GDM1 (cell line): ENCODE data around the gene BATF2.
A peak's percentile ranks its signal among the peaks of the same experiment; 100 is the strongest.
"Not testable (repeated sequence)": the region's sequence is repeated elsewhere in the genome, so short reads cannot be mapped to it uniquely, and the experiment has no call there.

Experiments used
- DNase-seq: peaks from one replicate; lab custom pipeline; 2025; lab: John Stamatoyannopoulos, UW

Gene BATF2, protein sequence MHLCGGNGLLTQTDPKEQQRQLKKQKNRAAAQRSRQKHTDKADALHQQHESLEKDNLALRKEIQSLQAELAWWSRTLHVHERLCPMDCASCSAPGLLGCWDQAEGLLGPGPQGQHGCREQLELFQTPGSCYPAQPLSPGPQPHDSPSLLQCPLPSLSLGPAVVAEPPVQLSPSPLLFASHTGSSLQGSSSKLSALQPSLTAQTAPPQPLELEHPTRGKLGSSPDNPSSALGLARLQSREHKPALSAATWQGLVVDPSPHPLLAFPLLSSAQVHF

DNA sequence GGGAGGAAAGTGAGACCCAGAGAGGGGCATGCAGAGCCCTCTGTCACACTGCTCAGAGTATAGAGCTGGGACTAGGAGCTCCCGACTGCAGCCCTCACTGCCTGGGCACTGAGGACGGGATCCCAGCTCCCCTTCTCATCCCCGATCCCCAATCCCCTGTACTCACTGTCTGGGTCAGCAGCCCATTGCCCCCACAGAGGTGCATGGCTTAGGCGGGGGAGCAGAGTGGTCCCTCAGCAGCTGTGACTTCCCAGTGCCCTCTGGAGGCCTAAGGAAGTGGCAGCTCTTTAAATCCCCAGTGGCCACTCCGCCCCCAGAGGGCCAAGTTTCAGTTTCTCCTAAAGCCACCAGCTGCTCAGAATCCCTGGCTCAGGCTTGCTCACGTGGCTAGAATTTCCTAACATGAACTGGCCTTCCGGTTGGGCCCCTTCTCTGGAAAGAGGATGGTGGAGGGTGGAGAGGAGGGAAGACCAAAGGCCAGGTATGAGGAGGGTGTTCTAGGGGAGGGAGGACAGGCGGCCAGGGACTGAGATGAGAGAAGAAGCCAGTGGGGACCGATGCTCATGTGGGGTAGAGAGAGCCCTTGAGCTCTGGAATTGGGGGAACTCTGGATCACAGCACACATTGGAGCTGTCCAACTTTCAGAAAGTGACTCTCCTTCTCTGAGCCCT, at the start of gene BATF2:
Gene BATF2 (minus strand): TSS at position 262 of the 671 bp plus-strand sequence. CDS start 57 bp downstream, at position 205.
- DNase-seq = no peak

DNA sequence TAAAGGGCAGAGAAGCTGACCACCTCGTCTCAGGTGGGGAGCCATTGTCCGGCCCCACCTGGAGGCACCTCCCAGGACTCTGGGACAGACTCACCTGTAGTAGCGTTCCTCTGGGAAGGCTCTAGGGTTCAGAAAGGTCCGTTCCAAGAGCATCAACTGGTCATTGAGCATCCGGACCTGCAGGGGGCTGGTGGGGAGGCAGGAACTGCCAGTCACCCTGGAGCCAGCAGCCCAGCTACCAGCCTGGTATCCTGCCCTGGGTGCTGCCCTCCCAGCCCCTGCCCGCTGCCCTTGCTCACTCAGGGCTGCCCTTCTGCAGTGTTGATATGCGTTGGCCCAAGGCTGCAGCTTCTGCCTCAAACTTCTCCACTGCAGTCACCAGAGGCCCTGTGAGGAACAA, 49.0 kb upstream of the BATF2 start:
- DNase-seq = no peak

DNA sequence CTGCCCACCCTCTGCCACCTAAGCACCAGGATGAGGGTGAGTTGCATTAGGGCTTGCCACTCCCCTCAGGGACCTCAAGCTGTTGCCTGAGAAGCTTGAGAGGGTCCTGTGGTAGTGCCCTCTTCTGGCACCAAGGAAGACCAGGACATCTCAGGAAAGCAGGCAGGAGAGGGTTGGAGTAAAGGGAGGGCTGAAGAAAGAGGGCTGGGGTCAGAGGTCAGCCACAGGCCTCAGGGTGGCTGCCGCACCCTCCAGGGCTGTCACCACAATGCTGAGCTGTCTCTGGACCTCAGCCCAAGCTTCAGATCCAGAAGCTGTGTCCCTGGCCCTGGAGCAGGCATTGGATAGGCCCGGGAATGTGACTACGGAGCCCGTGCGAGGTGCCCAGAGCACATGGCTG, 48.3 kb upstream of the BATF2 start:
- DNase-seq = no peak

DNA sequence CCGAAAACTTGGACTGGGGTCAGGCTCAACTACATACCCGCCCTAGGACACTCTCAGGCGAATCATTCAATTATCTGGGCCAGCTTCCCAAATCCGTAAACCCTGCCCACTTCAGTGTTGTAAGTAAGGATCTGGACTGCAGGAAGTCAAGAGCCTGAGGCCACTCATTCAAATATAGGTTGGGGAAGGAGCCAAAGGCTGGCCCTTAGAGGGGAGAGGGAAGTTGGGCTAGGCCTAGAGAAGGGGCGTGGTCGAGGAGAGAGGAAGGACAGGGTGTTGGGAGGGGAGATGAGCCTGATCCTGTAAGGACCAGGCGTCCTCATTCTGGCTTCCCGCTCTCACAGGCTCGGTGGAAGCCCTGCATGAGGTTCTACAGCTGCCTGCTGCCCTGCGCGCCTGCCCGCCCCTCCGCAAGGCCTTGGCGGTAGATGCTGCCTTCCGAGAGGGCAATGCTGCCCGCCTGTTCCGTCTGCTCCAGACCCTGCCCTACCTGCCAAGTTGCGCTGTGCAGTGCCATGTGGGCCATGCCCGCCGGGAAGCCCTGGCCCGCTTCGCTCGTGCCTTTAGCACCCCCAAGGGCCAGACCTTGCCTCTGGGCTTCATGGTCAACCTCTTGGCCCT, 47.2 kb upstream of the BATF2 start:
- DNase-seq = no peak

DNA sequence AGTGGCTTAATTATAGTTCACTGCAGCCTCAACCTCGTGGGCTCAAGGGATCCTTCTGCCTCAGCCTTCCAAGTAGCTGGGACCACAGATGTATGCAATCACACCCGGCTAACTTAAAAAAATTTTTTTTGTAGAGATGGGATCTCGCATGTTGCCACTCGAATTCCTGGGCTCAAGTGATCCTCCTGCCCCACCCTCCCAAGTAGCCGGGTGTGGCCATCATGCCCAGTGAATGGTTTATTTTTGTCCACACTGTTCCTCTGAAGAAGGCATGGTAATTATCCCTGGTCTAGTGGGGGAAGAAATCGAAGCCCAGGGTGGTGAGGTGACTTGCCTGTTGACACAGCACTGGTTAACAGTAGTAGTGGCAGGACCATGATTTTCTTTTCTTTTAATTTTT, 46.1 kb upstream of the BATF2 start:
- DNase-seq = no peak

DNA sequence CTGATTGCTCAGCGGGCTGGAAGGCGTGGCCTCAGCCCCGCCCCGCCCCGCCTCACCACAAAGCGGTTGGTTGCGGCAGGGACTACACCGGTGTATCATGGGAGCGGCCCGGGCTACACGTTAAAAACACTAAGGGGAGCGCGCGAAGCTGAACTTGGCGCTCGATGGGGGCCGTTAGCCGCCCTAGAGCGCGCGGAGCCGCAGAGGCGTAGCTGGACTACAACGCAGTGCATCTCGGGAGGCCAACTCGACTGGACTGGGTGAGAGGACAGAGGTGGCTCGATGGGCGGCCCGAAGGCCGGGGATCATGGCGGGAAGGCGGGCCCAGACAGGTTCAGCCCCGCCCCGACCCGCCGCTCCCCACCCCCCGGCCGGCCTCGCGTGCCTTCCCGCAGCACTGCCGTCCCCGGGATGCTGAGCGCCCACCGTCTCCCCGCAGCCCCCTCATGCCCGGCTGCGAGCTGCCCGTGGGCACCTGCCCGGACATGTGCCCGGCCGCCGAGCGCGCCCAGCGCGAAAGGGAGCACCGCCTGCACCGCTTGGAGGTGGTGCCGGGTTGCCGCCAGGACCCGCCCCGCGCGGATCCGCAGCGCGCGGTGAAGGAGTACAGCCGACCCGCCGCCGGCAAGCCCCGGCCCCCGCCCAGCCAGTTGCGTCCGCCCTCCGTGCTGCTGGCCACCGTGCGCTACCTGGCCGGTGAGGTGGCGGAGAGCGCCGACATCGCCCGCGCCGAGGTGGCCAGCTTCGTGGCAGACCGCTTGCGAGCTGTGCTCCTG, 44.3 kb upstream of the BATF2 start, which contains the start of gene SAC3D1:
Gene SAC3D1 (plus strand): TSS at position 364 of the 776 bp plus-strand sequence. CDS start 83 bp downstream, at position 447.
- DNase-seq = peak; percentile 94

DNA sequence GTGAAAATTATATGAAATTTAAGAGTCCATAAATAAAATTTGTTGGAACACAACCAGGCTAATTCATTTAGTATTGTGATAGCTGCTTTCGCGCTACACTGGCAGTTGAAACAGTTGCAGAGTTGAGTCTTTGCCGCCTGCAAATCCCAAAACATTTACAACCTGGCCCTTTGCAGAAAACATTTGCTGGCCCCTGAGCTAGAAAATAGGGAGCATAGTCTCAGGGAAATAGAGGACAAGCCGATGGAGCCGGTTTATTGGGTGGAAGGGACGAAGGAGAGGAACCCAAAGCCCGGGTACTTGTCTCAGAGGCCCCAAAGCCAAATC, 43.7 kb upstream of the BATF2 start:
- DNase-seq = no peak

DNA sequence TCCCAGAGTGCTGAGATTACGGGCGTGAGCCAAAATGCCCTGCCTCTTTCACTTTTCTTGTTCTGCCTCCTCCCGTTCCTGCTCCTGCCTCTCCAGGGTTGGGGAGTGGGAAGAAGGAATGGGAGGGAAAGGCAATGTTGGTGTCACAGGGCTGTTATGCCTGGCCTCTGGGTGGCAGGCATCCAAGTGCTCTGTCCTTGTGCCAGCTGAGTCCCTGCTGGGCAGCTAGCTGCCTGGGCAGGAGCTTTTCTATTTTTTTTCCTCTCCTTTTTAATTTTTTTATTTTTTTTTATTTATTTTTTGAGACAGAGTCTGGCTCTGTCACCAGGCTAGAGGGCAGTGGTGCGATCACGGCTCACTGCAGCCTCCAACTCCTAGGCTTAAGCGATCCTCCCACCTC, 40.2 kb upstream of the BATF2 start:
- no peak for DNase-seq

DNA sequence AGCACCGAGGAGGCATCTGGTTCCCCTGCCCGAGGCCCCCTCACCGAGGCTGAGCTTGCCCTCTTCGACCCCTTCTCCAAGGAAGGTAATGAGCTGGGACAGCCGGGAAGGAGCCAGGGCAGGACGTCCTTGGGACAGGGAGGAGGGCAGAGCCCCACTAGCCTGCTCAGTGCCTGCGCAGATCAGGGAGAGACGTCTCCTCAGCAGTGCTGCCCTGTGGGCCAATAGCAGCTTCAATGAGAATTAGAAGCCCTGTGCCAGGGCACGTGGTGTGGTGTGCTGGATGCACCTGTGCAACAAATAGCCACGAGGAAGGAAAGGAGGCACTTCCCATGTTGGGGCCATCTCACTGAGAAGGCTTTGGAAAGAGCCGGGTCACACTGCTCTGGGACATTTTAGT, 38.8 kb upstream of the BATF2 start:
- DNase-seq = no peak

DNA sequence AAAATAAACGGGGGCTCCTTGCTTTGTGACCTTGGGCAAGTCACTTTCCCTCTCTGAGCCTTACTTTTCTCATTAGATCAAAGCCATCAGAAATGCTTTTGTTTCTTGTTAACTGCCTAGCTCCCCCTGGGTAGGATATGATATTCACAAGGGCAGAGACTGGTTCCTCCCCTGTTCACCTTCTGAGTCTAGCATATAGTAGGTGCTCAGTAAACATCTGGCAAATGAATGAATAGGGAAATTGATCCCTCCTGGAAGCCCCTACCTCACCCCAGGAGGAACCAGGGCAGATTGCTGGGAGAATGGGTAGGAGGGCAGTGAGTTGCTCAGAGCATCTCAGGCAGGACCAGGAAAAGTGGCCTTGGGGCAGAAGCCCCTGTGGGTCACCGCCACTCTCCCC, 37.7 kb upstream of the BATF2 start:
- DNase-seq = no peak

DNA sequence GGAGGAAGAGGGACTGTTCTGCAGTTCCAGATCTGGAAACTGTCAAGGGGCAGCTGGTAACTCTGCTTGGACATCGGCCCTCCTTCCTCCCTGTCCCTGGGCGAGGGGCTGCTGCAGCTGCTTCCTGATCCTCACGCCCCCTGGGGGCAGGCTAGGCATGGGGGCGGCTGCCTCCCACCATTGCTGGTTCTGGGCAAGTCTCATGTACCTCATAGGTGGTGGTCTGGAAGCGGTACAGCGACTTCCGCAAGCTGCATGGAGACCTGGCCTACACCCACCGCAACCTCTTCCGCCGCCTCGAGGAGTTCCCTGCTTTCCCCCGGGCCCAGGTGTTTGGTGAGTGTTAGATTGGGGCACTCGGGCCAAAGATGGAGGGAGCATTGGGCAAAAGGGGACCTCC, 35.4 kb upstream of the BATF2 start:
- DNase-seq = no peak

DNA sequence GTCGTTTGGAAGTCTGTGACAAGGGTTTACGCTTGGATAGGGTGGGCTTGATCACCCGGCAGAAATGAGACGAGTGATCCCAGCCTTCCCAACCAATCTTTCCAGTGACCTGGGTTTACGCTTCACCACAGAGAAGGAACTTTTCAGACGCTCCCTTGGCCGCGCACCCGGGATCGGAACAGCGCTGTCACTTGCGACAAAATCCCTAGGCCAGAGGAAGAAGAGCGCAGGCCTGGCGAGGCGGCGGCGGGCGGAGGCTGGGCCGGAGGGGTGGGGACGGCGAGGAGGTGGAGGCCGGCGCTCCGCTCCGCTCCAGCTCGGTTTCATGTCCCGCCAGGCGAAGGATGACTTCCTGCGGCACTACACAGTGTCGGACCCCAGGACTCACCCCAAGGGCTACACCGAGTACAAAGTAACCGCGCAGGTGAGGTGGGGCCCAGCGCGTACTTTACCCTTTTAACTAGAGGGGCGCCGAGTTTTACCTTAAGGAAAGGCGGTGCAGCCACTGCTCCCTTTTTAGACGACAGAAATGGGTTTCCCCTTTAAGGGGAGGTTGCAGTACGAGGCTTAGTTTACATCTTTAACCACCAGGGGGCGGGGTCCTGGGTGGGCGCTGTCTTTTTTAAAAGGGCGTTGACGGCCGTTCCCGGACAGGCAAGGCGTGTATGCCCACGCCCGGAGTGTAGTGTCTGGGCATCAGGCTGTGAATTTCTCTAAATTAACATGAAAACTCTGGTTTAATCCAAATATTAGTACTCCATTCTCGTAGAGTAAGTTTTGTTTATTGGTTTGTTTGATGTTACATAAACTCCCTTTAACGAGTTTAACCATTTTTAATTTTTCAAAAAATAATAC, 30.7 kb upstream of the BATF2 start, which contains the start of gene SNX15:
Gene SNX15 (plus strand): TSS at position 227 of the 855 bp plus-strand sequence. CDS start 99 bp downstream, at position 326.
- peak; percentile 90 for DNase-seq

DNA sequence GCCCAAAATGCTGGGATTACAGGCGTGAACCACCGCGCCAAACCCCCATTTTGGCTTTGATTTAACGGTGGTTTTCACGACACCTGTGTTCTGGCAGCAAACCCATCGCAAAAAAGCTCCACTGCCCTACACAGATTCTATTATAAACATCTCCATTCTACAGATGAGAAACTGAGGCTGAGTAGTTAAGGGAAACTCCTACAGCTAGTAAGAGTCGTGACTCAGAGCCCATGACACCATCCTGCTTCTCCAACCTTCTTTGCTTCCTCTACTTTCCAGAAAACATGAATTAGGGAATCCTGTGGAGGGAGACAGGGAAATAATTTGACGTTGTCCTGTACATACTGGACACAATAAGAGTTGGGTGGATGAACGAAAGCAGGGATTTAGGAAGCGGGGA, 30.0 kb upstream of the BATF2 start:
- no peak for DNase-seq

DNA sequence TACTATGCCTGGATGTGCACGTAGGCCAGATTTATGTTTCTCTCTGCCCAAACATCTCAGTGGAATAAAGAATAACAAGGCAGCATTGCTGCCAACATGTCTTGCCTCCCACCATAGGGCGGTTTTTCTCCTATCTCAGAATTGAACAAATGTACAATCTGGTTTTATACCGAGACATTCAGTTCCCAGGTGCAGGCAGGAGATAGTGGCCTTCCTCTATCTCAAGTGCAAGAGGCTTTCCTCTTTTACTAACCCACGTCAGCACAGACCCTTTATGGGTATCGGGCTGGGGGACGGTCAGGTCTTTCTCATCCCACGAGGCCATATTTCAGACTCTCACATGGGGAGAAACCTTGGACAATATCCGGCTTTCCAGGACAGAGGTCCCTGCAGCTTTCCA, 26.7 kb upstream of the BATF2 start:
- DNase-seq = not testable (repeated sequence)

DNA sequence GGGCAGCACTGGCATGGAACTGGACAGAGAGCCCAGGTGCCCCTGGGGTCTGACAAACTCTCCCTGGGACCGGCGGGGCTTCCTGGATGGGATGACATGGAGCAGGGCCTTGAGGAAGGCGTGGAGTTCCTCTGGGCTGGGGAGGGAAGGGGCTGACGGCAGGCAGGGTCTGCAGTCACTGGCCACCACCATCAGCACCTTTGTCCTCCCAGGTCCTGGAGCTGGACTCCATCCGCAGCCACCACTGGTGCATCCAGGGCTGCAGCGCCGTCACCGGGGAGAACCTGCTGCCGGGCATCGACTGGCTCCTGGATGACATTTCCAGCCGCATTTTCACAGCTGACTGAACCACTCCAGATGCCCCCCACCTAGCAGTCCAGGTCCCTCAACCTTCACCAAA, 24.7 kb upstream of the BATF2 start:
- no peak for DNase-seq

DNA sequence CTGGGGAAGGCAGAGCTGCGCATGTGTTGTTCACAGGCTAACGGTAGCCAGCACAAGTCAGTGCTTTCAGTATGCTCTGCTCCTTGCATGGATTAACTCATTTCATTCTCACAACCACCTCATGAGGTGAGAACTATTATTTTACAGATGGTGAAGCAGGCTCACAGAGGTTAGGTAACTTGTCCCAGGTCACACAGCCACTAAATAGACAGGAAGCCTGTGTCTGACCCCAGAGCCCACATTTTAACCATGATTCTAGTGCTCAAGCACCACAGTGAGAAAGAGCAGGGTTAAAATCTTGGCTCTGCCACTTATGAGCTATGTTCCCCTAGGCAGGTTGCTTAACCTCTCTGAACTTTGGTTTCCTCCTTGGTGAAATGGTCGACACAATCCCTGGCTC, 24.2 kb upstream of the BATF2 start:
- no peak for DNase-seq

DNA sequence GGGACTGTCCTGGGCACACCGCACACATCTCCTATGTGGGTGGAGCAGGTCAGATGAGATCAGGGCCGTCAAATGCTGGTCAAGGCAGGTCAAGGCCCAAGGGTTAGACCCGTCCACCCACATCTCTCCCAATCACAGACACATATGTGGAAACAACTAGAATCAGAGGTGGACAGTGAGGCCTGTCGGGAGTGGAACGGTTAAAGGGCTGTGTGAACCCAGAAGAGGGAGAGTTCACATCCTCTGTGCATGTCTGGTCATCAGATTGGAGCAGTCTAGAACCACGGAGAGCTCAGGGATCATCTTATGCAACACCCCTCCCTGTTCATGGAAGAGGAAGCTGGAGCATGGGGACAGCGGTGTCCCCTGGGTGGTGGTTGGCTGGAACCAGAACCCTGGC, 23.1 kb upstream of the BATF2 start:
- no peak for DNase-seq

DNA sequence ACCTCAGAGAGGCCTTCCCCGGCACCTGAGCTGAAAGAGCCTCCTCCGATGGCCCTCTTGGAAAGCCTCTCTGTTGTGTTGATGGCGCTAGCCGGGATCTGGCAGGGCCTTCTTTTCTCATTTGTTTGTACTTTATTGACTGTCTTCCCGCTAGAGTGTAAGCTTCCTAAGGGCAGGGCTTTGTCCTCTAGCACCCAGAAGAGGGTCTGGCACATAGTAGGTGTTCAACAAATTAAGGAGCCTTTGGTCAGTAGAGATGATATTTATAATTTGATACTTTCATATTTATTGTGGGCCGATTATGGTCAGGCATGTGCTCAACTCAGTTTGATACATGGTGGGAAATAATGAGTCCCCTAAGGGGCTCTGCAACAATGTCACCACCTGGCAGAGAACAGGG, 21.2 kb upstream of the BATF2 start:
- DNase-seq = no peak

DNA sequence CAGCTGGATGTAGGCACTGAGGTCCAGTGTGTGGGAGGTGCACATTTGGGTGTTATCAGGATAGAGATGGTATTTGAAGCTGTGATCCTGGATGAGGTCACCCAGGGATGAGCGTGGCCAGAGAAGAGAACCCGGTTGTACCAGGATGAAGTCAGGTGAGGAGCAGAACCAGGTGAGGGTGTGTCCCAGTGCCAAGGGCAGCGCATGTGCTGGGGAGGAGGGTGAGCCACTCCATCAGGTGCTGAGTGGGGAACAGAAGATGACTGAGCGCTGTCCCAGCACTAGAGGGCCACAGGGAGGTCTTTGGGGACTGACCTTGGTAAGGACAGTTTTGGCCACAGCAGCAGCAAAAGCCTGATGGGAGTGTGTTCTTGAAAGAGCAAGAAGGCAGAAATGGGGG, 19.9 kb upstream of the BATF2 start:
- DNase-seq = no peak

DNA sequence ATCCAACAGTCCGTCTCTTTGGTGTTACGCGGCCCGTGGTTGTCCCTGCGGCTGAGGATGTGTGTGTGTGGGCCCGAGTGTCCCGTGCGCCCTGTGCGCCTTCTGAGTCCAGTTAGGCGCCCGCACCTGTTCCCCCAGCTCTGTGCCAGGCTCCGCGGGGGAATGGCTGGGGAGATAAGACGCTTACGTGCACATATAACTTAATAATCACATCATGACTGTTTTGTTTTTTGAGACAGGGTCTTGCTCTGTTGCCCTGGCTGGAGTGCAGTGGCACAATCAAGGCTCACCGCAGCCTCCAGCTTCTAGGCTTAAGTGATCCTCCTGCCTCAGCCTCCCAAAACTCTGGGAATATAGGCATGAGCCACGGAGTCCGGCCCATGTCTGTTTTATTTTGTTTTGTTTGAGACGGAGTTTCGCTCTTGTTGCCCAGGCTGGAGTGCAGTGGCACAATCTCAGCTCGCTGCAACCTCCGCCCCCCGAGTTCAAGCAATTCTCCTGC, 18.0 kb upstream of the BATF2 start:
- DNase-seq = no peak
